ENCODE data around the gene HSPE1. TPM values are rescaled to one million over a fixed set of nuclear protein-coding genes. Genes with fewer than 3 reads are reported as not detected.
"Not testable (repeated sequence)": the region's sequence is repeated elsewhere in the genome, so short reads cannot be mapped to it uniquely, and the experiment has no call there.

HSPE1 gene
- total and polyA plus RNA-seq, 4 donors, result 46.1 to 113 (median 54.9) TPM

DNA sequence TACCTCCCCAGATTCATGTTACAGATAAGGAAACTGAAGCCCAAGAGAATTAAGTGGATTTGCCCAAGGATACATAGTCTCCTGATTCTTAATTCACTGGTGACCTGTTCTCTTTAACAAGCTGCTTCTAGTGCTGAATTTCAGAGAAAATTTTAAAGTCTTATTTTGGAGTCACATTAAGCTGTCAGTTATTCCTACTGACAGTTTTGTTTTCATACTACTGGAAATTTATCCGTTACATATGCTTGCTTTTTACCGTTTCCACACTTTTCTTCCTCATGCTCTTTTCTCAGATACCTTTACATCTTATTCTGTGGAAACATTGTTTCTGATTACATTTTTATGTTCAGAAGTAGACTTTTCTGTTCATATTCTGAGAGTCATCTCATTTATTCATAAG lies 17.0 kb downstream of the HSPE1 start:
- 13 to 16% methylated on average over 2 of the region's 2 CpGs for WGBS, 2 donors

DNA sequence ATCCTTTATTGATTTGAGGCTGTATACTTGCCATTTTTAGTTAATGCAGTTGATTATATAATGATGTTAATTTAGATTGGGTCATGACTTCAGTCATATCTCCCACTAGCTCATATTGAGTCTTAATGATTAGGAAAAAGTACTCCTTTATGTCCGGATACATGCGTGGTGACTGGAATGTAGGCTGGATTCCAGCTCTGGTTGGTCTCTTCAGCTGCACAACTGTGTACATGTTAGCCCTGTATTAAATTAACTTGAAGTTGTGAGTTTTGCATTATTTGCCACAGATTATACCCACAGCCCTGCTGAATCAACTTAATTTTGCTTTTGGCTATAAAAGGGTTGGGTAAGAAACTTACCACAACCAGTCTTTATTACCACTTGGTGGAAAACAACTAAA lies 38.2 kb downstream of the HSPE1 start:
- DNase-seq (no peak), ATAC-seq (ENCODE audit: low FRiP score) (no peak)
- H3K27ac ChIP-seq (ENCODE audit: low read depth in 1 of 2, low read length in 2 of 2), result no peak overlapping the region
- H3K36me3 ChIP-seq (ENCODE audit: control insufficient read depth in 1 of 2, insufficient read depth in 2 of 2, low read length in 1 of 2), result peaks cover 0 to 2% of the 10 kb centered on the region in 2 donors
- no peaks in the 10 kb centered on the region for H3K9me3 ChIP-seq (ENCODE audit: control insufficient read depth, low read length)
- no peak overlapping the region for H3K4me3 ChIP-seq (ENCODE audit: low read length in 2 of 2)
- 35 to 49% methylated on average over 2 of the region's 2 CpGs for WGBS, 2 donors
- intact Hi-C loops (cut with DNase I), result no loop called here
- no peaks in the 10 kb centered on the region for H3K4me1 ChIP-seq (ENCODE audit: control insufficient read depth in 1 of 2, insufficient read depth in 2 of 2, low read length in 2 of 2)
- no peaks in the 10 kb centered on the region for H3K27me3 ChIP-seq (ENCODE audit: control insufficient read depth in 1 of 2, insufficient read depth in 2 of 2, low read length in 1 of 2)

More for the DNA sequence above, 17.0 kb downstream of the HSPE1 start:
- no peak for DNase-seq
- no peak for ATAC-seq (ENCODE audit: low FRiP score)
- Histone ChIP-seq H3K9me3 (ENCODE audit: control insufficient read depth, low read length) (no peaks in the 10 kb centered on the region), H3K27ac (ENCODE audit: low read depth in 1 of 2, low read length in 2 of 2) (no peak overlapping the region), H3K27me3 (ENCODE audit: control insufficient read depth in 1 of 2, insufficient read depth in 2 of 2, low read length in 1 of 2) (no peaks in the 10 kb centered on the region), H3K4me3 (ENCODE audit: low read length in 2 of 2) (peak overlapping the region; percentile 67 to 73), H3K4me1 (ENCODE audit: control insufficient read depth in 1 of 2, insufficient read depth in 2 of 2, low read length in 2 of 2) (no peaks in the 10 kb centered on the region), H3K36me3 (ENCODE audit: control insufficient read depth in 1 of 2, insufficient read depth in 2 of 2, low read length in 1 of 2) (no peaks in the 10 kb centered on the region)
- intact Hi-C loops (cut with DNase I), result loop anchor here in 1 of 2 donors (10.0 kb wide), 1 partner anchor 258 kb away; no protein-coding TSS in a partner anchor

DNA sequence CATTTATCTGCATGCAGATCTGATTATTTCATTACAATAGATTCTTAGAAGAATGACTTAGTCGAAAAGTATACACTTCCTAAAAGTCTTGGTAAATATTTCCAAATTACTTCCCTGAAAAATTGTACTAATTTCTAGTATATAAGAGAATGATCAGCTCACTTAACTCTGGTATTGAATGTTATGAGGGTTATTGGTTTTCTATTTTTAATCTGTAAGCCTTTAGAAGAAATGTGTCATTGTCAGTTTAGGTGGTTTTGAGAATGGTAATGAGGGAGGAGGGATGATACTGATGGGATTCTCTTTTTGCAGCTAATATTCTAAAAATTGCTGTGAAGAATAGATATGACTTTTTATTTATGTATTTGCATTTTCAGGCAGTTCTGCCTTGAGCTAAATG lies 39.6 kb downstream of the HSPE1 start:
- ATAC-seq (ENCODE audit: low FRiP score) (no peak), DNase-seq (no peak)
- Histone ChIP-seq H3K27ac (ENCODE audit: low read depth in 1 of 2, low read length in 2 of 2) (no peak overlapping the region), H3K27me3 (ENCODE audit: control insufficient read depth in 1 of 2, insufficient read depth in 2 of 2, low read length in 1 of 2) (no peaks in the 10 kb centered on the region), H3K4me3 (ENCODE audit: low read length in 2 of 2) (no peak overlapping the region), H3K36me3 (ENCODE audit: control insufficient read depth in 1 of 2, insufficient read depth in 2 of 2, low read length in 1 of 2) (peaks cover 0 to 2% of the 10 kb centered on the region in 2 donors), H3K9me3 (ENCODE audit: control insufficient read depth, low read length) (no peaks in the 10 kb centered on the region), H3K4me1 (ENCODE audit: control insufficient read depth in 1 of 2, insufficient read depth in 2 of 2, low read length in 2 of 2) (no peaks in the 10 kb centered on the region)
- 84 to 85% methylated on average over 1 of the region's 1 CpG for WGBS, 2 donors
- intact Hi-C loops (cut with DNase I), result no loop called here

DNA sequence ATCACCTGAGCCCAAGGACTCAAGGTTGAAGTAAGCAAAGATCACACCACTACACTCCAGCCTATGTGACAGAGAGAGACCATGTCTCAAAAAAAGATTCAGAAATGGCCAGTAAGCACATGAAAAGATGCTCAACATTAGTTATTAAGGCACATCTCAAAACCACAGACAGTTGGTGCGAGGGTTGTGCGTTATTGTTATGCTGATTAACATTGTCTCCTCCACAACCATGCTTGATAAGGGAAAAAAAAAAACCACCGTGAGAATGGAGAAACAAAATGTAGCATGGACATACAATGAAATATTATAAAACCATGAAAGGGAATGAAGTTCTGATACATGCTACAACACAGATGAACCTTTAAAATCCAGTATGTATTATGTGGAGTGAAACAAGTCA lies 43.0 kb downstream of the HSPE1 start:
- intact Hi-C loops (cut with DNase I), result no loop called here
- 91% methylated on average over 3 of the region's 3 CpGs for WGBS, 2 donors
- Histone ChIP-seq H3K9me3 (ENCODE audit: control insufficient read depth, low read length) (no peaks in the 10 kb centered on the region), H3K27ac (ENCODE audit: low read depth in 1 of 2, low read length in 2 of 2) (no peak overlapping the region), H3K4me1 (ENCODE audit: control insufficient read depth in 1 of 2, insufficient read depth in 2 of 2, low read length in 2 of 2) (no peaks in the 10 kb centered on the region), H3K36me3 (ENCODE audit: control insufficient read depth in 1 of 2, insufficient read depth in 2 of 2, low read length in 1 of 2) (peaks cover 0 to 2% of the 10 kb centered on the region in 2 donors), H3K4me3 (ENCODE audit: low read length in 2 of 2) (no peak overlapping the region), H3K27me3 (ENCODE audit: control insufficient read depth in 1 of 2, insufficient read depth in 2 of 2, low read length in 1 of 2) (no peaks in the 10 kb centered on the region)
- ATAC-seq (ENCODE audit: low FRiP score) (no peak), DNase-seq (no peak)

DNA sequence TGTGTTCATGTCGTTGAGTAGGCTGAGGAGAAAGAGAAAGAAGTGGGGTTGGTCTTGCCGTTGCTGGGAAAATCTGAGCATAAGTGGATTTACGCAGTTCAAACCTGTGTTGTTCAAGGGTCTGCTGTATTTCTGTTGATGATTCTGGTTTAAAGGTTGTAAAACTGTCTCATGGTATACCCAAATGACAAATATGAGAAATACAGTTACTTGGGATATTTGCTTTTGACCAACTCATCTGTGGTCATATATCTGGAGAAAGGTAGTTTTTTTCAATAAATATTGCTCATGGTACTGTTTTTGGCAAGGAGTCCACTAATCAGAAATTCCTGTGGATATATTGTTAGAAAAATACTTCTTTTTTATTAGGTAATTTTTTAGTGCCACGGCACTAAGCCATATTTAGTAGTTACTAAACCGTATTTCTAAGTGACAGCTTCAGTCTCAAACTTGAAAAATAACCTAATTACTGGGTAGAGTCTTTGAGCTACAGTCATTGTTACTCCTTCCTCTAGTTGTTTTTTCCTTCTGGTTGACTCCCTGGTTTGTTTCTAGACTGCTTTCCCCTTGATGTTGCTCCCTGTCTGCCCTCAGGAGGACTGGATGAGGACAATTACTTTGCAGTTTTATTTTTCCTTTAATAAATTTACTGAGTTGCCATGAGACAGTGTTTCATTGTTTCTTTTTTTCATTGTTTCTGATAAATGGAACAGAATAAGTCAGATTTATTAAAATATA lies 47.2 kb downstream of the HSPE1 start:
- no peaks in the 10 kb centered on the region for H3K9me3 ChIP-seq (ENCODE audit: control insufficient read depth, low read length)
- 63 to 76% methylated on average over 5 of the region's 5 CpGs for WGBS, 2 donors
- no peak overlapping the region for H3K27ac ChIP-seq (ENCODE audit: low read depth in 1 of 2, low read length in 2 of 2)
- no peak for ATAC-seq (ENCODE audit: low FRiP score)
- H3K4me3 ChIP-seq (ENCODE audit: low read length in 2 of 2), result no peak overlapping the region
- H3K4me1 ChIP-seq (ENCODE audit: control insufficient read depth in 1 of 2, insufficient read depth in 2 of 2, low read length in 2 of 2), result no peaks in the 10 kb centered on the region
- H3K36me3 ChIP-seq (ENCODE audit: control insufficient read depth in 1 of 2, insufficient read depth in 2 of 2, low read length in 1 of 2), result no peaks in the 10 kb centered on the region
- H3K27me3 ChIP-seq (ENCODE audit: control insufficient read depth in 1 of 2, insufficient read depth in 2 of 2, low read length in 1 of 2), result no peaks in the 10 kb centered on the region
- DNase-seq, result no peak
- intact Hi-C loops (cut with DNase I), result no loop called here

DNA sequence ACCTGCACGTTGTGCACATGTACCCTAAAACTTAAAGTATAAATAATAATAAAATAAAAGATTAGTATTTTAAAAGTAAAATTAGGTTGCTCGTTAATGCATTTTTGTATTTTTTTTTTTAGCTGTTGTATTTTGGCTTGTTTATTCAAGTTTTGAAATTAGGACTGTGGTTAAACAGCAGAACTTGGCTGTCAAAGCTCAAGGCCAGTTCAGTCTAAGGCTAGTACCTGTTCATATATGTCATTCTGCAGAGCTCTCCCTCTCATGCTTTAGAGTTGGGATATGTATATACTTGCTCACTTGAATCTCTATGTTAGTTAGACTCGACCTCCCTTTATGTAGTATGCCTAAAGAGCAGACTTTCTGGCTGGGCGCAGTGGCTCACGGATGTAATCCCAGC lies 48.4 kb downstream of the HSPE1 start:
- no peaks in the 10 kb centered on the region for H3K4me1 ChIP-seq (ENCODE audit: control insufficient read depth in 1 of 2, insufficient read depth in 2 of 2, low read length in 2 of 2)
- intact Hi-C loops (cut with DNase I), result no loop called here
- DNase-seq (no peak), ATAC-seq (ENCODE audit: low FRiP score) (no peak)
- no peaks in the 10 kb centered on the region for H3K27me3 ChIP-seq (ENCODE audit: control insufficient read depth in 1 of 2, insufficient read depth in 2 of 2, low read length in 1 of 2)
- no peaks in the 10 kb centered on the region for H3K9me3 ChIP-seq (ENCODE audit: control insufficient read depth, low read length)
- H3K4me3 ChIP-seq (ENCODE audit: low read length in 2 of 2), result no peak overlapping the region
- H3K27ac ChIP-seq (ENCODE audit: low read depth in 1 of 2, low read length in 2 of 2), result no peak overlapping the region
- no peaks in the 10 kb centered on the region for H3K36me3 ChIP-seq (ENCODE audit: control insufficient read depth in 1 of 2, insufficient read depth in 2 of 2, low read length in 1 of 2)
- 91 to 94% methylated on average over 5 of the region's 5 CpGs for WGBS, 2 donors

DNA sequence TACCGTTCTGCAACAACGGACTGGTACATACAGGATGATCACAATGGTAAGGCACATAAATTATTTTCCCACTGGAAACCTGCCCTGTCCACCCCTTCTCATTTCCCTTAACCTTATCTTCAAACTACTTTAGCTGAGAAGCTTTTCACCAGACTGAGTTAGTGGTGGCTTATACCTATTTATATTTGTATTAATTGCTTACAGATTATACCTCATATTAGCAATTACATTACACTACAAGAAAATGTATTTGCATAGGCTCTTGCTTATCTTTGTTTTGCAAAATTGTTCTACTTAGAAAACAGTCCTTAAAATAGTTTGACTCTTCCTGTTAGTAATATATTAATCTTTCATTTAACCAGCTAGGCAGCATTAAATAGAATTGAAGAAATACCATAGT lies 51.1 kb downstream of the HSPE1 start:
- H3K9me3 ChIP-seq (ENCODE audit: control insufficient read depth, low read length); DNase-seq; ATAC-seq (ENCODE audit: low FRiP score); H3K36me3 ChIP-seq (ENCODE audit: control insufficient read depth in 1 of 2, insufficient read depth in 2 of 2, low read length in 1 of 2); H3K27ac ChIP-seq (ENCODE audit: low read depth in 1 of 2, low read length in 2 of 2); H3K27me3 ChIP-seq (ENCODE audit: control insufficient read depth in 1 of 2, insufficient read depth in 2 of 2, low read length in 1 of 2); H3K4me3 ChIP-seq (ENCODE audit: low read length in 2 of 2); intact Hi-C loops (cut with DNase I); H3K4me1 ChIP-seq (ENCODE audit: control insufficient read depth in 1 of 2, insufficient read depth in 2 of 2, low read length in 2 of 2): not testable (repeated sequence)
- WGBS, 2 donors, result 62 to 78% methylated on average over 2 of the region's 2 CpGs

Other genes with a start within 250 kb of the HSPE1 start
- 10 to 100 TPM; 53.3 to 62.6 TPM for gene ANKRD44, start 189.6 kb upstream of the HSPE1 start, total RNA-seq
- gene ANKRD44, start 189.6 kb upstream of the HSPE1 start, polyA plus RNA-seq, result 10 to 100 TPM in 1 of 2 donors, 1 to 10 TPM in 1; 4.5 to 14.4 TPM
- gene SF3B1, start 65.4 kb upstream of the HSPE1 start, total RNA-seq, result 100 to 1,000 TPM; 281 to 337 TPM
- 100 to 1,000 TPM in 1 of 2 donors, 10 to 100 TPM in 1; 60.7 to 375 TPM for gene SF3B1, start 65.4 kb upstream of the HSPE1 start, polyA plus RNA-seq
- gene COQ10B, start 46.8 kb upstream of the HSPE1 start, total RNA-seq, result 10 to 100 TPM; 26.0 to 39.8 TPM
- 10 to 100 TPM; 20.0 to 24.0 TPM for gene COQ10B, start 46.8 kb upstream of the HSPE1 start, polyA plus RNA-seq
- 100 to 1,000 TPM; 115 to 149 TPM for gene HSPD1, start 539 bp upstream of the HSPE1 start, total RNA-seq
- 100 to 1,000 TPM in 1 of 2 donors, 10 to 100 TPM in 1; 74.4 to 113 TPM for gene HSPD1, start 539 bp upstream of the HSPE1 start, polyA plus RNA-seq
- gene MOB4, start 15.7 kb downstream of the HSPE1 start, total RNA-seq, result 10 to 100 TPM; 24.9 to 36.1 TPM
- 10 to 100 TPM; 24.0 to 25.8 TPM for gene MOB4, start 15.7 kb downstream of the HSPE1 start, polyA plus RNA-seq
- 10 to 100 TPM; 17.5 to 22.2 TPM for gene RFTN2, start 175.2 kb downstream of the HSPE1 start, total RNA-seq
- gene RFTN2, start 175.2 kb downstream of the HSPE1 start, polyA plus RNA-seq, result 1 to 10 TPM; 8.0 to 8.8 TPM
- gene MARS2, start 205.0 kb downstream of the HSPE1 start, total RNA-seq, result 1 to 10 TPM; 3.6 to 3.7 TPM
- 1 to 10 TPM in 1 of 2 donors, under 1 TPM in 1; 0.74 to 1.5 TPM for gene MARS2, start 205.0 kb downstream of the HSPE1 start, polyA plus RNA-seq